Left ventricle myocardium inferior (tissue), 1 donor: ENCODE measurements around the gene DGCR8. TPM values are rescaled to one million over a fixed set of nuclear protein-coding genes. Genes with fewer than 3 reads are reported as not detected.
A peak's percentile ranks its signal among the peaks of the same experiment; 100 is the strongest.

Experiments used
- DNase-seq: peaks from one replicate; pipeline ENCODE4 v3.0.0-alpha.2; 2020
- H3K27ac ChIP-seq: fragments of 200-600 bp; replicated peaks from 2 replicates; pipeline ENCODE4 v1.8.0; 2021
- H3K27me3 ChIP-seq: fragments of 200-600 bp; 2 replicates; pipeline ENCODE4 v1.8.0; 2021; ENCODE audit warnings: low read depth
- H3K36me3 ChIP-seq: fragments of 200-600 bp; 2 replicates; pipeline ENCODE4 v1.8.0; 2021
- H3K4me1 ChIP-seq: fragments of 200-600 bp; 2 replicates; pipeline ENCODE4 v1.8.0; 2021
- H3K4me3 ChIP-seq: fragments of 200-600 bp; 2 replicates; pipeline ENCODE4 v1.8.0; 2021; ENCODE audit warnings: mild to moderate bottlenecking, moderate library complexity
- H3K9me3 ChIP-seq: fragments of 200-600 bp; replicated peaks from 2 replicates; pipeline ENCODE4 v1.8.0; 2021
- CTCF ChIP-seq: fragments of 200-600 bp; IDR thresholded peaks from 2 replicates; pipeline ENCODE4 v1.8.0; 2021; ENCODE audit warnings: antibody characterized with exemption, mild to moderate bottlenecking, borderline replicate concordance
- intact Hi-C: fragments of 100-400 bp; cut with micrococcal nuclease; formaldehyde crosslinking; loops from one replicate; pipeline ENCODE4 v1.11.0; 2022
- total RNA-seq: library from RNA; stranded (reverse); fragmentation: NEBNext Ultra II Directional; extraction: Animal tissue kit (Norgen Biotek cat#: 25700); gene quantifications from one replicate; pipeline ENCODE4 v1.2.1, GENCODE V29; 2021
- donor health status: DM: no; HTN: yes; CAD: no; lungs with severe emphysema.

DGCR8 gene
- total RNA-seq, 1 donor from 2014 or later = 16.8 TPM

- Histone ChIP-seq H3K9me3 (no peaks in the 10 kb centered on the region), H3K27ac (no peak overlapping the region), H3K36me3 (no peaks in the 10 kb centered on the region), H3K4me3 (no peak overlapping the region), H3K4me1 (peaks cover 3% of the 10 kb centered on the region), H3K27me3 (peaks cover 25% of the 10 kb centered on the region)
- DNase-seq = no peak
- intact Hi-C loops = no loop called here
- TF ChIP-seq CTCF = no peak
These were observed 73.9 kb downstream of the DGCR8 start for GRCh38 chr22:20153945-20154344.

- Histone ChIP-seq H3K27ac (peak overlapping the region; percentile 19), H3K4me1 (peaks cover 3% of the 10 kb centered on the region), H3K27me3 (peaks cover 25% of the 10 kb centered on the region), H3K36me3 (no peaks in the 10 kb centered on the region), H3K9me3 (no peaks in the 10 kb centered on the region), H3K4me3 (peak overlapping the region; percentile 56)
- TF ChIP-seq CTCF = no peak
- intact Hi-C loops = loop anchor here (5.0 kb wide), 1 partner anchor 133 kb away; no protein-coding TSS in a partner anchor
- no peak for DNase-seq
These were observed 74.7 kb downstream of the DGCR8 start for GRCh38 chr22:20154602-20155187.

GRCh38 chr22:20155330-20156041 is 75.4 kb downstream of the DGCR8 start:
- no peak for TF ChIP-seq CTCF
- H3K36me3 ChIP-seq = no peaks in the 10 kb centered on the region
- intact Hi-C loops = loop anchor here (5.0 kb wide), 1 partner anchor 132 kb away; no protein-coding TSS in a partner anchor
- H3K9me3 ChIP-seq = no peaks in the 10 kb centered on the region
- peak overlapping the region; percentile 56 for H3K4me3 ChIP-seq
- H3K27ac ChIP-seq = no peak overlapping the region
- H3K4me1 ChIP-seq = peaks cover 3% of the 10 kb centered on the region
- peak; percentile 58 for DNase-seq
- peaks cover 25% of the 10 kb centered on the region for H3K27me3 ChIP-seq

- intact Hi-C loops = loop anchor here (5.0 kb wide), 1 partner anchor 131 kb away; no protein-coding TSS in a partner anchor
- TF ChIP-seq CTCF = no peak
- DNase-seq = no peak
- Histone ChIP-seq H3K9me3 (no peaks in the 10 kb centered on the region), H3K27ac (no peak overlapping the region), H3K36me3 (no peaks in the 10 kb centered on the region), H3K4me3 (no peak overlapping the region), H3K4me1 (peaks cover 3% of the 10 kb centered on the region), H3K27me3 (peaks cover 25% of the 10 kb centered on the region)
These were observed 76.0 kb downstream of the DGCR8 start for GRCh38 chr22:20156042-20156389.

GRCh38 chr22:20156611-20157429 is 76.8 kb downstream of the DGCR8 start:
- no peaks in the 10 kb centered on the region for H3K36me3 ChIP-seq
- intact Hi-C loops = loop anchor here (5.0 kb wide), 1 partner anchor 130 kb away; no protein-coding TSS in a partner anchor
- H3K27ac ChIP-seq = no peak overlapping the region
- peak; percentile 83 for DNase-seq
- H3K27me3 ChIP-seq = peaks cover 25% of the 10 kb centered on the region
- no peaks in the 10 kb centered on the region for H3K9me3 ChIP-seq
- peaks cover 3% of the 10 kb centered on the region for H3K4me1 ChIP-seq
- TF ChIP-seq CTCF = peak; percentile 98
- H3K4me3 ChIP-seq = no peak overlapping the region
